Stimulated activated CD8-positive, alpha-beta memory T cell treated with anti-CD3 and anti-CD28 coated beads, Interleukin-15, amount 100 ng/mL, for 24 hours (primary cell): ENCODE results near the gene PPP1R12A.

Experiments
- DNase-seq: peaks from one replicate; pipeline ENCODE4 v3.0.0-alpha.2; 2020; ENCODE audit warnings: low read depth

The PPP1R12A gene

DNA sequence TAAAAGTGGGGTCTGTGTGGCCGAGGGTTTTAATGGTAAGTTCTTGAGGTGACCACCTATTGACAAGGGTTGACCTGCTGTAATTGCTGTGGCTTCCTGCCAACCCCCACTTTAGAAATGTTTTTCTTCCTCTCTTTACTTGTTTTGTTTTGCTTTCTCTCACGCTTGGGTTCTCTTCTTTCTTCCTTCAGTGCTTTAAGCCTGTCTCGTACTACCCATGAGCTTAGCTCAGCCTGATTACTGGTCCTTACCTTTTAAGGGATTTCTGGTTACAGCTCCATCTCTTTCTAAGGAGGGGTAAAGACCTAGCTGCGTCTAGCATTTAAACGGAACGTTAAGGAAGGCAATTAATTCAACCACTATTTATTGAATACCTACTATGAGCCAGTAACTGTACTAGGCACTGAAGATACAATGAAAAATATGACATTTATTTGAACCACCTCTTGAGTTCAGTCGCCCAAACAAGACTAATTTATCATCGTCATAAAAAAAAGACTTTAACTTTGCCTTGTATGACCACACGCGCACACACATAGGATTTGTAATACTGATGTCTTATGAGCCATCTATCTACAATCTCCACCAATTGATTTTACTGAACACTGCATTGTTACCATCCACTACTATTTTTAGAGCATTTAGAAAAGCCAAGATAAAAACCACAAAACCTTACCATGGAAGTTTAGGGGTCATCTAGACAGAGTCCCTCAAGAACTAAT lies 888 bp upstream of the PPP1R12A start:
- no peak for DNase-seq

DNA sequence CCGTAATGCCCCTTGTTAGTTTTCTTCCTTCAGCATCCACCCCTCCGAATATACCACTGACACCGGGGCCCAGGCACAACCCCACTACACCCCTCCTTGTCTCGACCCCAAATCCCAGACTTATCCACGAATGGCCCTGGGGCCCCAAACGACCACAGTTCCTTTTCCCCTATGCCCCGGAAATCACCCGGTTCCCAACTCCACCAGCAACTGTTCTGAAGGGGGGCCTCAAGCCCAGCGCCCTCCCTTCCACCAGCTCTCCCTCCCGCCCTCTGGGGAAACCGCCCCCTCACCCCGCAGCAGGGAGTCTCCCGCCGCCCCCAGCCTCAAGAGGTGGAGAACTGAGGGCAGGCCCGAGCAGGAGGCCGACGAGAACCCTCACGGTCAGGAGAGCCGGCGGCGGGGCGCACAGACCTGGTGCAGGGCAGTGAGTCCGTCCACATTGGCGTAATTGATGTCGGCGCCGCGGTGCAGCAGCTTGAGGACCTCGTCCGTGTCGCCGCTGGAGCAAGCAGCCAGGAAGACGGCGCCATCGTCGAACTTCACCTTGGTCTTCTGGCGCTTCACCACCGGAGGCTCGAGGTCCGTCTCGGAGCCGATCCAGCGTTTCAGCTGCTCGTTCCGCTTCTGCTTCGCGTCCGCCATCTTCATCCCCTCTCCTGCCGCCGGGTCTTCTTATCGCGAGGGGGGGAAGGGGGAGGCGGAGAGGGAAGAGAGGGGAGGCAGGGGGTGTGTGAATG lies 446 bp downstream of the PPP1R12A start:
- peak; percentile 19 for DNase-seq

DNA sequence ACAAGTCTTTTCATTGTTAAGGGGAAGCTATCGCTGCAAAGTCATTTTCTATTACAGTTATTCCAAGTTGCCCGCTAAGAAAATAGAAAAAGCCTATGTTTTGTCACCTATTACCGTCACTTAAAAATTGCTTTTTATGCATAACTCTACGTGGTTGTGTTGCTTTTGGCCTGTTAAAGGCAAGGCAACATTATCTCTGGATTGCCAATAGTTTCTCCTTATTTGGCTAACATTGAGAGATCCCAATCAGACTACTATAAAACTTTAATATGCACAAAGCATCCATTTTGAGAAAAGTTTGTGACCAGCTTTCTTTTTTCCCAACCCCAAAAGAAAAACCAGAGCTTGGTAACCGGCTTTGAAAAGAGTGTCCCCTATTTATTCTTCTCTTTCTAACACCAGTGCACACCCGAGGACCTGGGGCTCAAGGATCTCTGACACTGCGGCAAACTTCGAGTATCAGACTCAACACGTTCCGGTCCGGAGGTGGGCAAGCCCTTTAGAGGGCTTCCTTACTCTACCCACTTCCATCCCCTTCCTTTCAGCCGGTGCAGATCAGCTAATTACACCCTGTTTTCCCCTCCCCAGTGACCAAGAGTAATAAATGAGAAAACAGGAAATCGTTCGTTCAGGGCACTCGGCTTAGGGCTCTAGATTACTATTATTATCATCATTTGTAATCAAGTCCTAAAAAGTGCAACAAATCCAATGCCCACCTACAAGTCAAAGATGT lies 1.2 kb downstream of the PPP1R12A start:
- DNase-seq, result no peak

DNA sequence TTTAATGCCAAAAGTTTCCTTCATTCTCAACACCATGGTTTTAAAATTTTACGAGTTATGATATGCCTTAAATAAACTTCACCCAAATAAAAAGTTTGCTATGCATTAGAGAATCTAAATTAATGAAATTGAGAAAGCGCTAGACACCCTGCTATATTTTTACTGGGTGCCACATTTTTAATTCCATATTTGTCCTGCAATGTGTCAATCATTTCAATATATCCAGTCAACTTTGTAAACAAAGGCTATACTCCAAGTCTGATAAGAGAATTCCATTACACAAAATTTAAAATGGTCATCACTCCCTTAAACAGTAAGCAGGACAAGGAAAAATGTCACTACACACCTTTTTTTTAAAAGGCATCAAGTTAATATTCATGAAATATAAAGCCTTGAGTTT lies 1.9 kb downstream of the PPP1R12A start:
- no peak for DNase-seq

DNA sequence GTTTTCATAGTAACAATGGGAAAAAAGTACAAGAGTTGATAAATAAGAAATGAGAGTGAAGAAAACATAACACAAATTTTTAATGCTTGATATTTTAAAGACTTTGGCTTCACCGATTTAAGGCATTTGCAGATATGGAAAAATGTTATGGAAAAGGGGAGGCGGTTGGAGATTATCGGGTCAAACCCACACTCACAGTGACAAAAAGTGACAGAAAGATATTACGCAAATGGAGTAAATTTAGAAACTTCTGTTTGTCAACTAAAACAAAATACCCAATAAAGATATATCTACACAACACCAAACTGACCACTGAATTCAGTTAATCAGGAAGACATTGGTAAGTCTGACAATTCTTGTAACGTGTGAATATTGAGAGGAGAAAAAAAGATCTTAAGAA lies 2.5 kb downstream of the PPP1R12A start:
- DNase-seq, result no peak

DNA sequence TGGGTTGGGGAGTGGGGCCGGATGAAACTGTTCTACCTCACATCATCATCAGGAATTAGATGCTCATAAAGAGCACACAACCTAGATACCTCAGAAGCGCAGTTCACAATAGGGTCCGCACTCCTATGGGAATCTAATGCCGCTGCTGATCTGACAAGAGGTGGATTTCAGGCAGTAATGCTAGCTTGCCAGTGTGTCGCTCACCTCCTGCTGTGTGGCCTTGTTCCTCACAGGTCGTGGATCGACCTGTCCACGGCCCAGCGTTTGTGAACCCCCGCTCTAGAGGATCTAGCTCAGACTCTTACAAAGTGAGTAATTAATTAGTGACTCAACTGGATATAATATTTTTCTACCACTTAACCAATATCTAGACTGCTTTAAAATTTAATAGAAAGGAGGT lies 5.8 kb downstream of the PPP1R12A start:
- no peak for DNase-seq

DNA sequence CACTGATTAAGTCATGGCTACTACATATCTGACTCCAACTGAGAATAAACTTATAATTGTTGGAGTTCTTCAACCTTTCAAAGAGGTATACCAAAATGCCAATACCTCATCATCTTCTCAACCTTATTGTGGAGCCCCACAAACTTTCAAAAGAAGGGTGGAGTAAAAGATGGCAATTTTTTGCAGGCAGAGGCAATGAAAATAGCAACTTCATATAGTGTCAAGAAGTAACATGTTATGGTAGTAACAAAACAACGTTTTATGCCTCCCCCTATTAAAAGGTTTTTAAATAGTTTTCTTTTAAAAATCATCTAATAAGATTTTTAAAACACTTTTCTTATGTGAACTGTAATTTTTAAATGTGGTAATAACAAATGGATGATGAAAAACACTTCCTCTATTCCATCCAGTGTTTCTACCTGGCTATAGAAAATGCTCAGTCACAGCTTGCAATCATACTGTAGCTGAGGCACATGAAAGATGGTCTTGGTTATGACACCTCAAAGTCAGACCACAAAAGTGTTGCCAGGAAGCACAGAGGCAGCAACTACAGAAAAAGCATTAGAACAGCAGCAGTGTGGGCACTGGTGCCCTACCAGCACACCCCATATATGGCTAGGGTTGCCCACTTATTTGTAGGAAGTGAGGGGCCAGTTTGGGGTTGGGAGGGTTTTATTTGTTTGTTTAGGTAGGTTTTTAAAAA lies 7.0 kb downstream of the PPP1R12A start:
- no peak for DNase-seq

DNA sequence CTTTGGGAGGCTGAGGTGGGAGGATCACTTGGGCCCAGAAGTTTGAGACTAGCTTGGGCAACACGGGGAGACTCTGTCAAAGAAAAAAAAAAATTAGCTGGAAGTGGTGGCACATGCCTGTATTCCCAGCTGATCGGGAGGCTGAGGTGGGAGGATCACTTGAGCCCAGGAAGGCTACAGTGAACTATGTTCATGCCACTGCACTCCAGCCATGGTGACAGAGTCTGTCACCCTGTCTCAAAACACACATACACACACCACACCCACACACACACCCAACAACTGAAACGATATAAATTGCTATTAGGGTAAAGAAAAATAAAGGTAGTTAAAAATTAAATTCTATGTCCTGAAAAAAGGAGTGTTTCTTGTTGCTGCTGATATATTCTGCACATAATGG lies 7.9 kb downstream of the PPP1R12A start:
- no peak for DNase-seq

DNA sequence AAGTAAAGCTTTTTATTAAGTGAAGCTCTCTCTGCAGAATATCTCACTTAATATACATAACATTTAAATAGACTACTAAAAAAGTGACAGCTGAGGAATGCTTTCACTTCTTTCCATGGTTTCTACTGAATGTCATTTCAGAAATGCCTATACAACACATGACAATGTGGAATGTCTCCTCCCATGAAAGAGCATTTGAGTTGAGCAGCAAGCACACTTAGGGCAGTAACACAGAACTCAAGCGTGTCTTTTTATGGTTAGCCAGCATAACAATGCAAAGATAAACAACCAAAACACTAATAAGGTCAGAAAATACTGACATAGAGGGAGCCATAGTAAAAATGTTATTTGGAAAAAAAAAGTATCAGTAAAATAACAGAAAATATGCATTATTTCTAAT lies 9.4 kb downstream of the PPP1R12A start:
- DNase-seq, result no peak

DNA sequence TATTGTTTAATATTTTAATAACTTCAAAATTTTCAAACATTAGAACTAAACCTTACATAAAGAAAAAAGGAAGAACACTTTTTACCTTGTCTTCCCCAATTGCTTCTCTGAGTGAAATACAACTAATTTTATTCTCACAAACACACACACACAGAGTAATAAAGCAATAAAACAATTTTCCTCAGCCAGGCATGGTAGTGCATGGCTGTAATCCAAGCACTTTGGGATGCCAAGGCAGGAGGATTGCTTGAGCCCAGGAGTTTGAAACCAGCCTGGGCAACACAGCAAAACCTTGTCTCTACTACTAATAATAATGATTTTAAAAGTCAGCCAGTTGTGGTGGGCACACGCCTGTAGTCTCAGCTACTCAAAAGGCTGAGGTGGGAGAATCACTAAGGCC lies 13.1 kb downstream of the PPP1R12A start:
- DNase-seq, result no peak

DNA sequence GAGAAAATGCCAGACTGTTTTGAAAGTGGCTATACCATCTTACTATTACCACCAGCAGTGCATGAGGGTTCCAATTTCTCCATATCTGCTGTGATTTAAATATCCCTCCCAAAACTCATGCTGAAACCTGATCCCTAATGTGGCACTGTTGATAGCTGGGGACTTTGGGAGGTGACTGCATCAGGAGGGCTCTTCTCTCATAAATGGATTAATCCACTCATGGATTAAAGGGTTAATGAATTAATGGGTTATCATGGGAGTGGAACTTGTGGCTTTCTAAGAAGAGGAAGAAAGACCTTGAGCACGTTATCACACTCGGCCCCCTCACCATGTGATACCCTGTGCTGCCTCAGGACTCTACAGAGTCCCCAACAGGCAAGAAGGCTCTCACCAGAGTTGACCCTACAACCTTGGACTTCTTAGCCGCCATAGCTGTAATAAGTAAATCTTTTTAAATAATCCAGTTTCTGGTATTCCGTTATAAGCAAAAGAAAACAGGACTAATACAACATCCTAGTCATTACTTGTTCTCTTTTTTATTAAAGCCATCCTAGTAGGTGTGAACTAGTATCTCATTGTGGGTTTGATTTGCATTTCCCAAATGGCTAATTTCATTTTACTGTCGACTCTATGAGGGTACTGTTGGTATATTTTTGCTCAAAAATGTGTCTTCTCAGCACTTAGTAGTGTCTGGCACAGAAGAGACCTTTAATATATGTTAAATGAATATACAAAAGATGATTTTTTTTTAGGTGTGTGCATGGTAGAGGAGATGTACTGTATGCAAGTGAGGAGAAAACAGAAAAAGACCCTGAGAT lies 14.3 kb downstream of the PPP1R12A start:
- no peak for DNase-seq

DNA sequence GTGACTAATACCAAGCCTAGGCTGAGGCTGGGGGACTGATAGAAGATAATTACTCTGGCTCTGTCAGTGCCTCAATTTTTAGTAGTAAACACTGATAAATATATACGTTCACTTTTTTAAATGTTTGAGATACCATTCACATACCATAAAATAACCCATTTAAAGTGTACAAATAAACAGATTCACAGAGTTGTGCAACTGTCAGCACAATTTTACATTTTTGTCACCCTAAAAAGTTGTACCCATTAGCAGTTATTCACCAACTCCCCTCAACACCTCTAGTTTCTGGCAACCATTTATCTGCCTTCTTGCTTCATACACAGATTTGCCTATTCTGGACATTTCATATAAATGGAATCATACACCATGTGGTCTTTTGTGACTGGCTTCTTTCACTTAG lies 15.1 kb downstream of the PPP1R12A start:
- DNase-seq, result no peak

DNA sequence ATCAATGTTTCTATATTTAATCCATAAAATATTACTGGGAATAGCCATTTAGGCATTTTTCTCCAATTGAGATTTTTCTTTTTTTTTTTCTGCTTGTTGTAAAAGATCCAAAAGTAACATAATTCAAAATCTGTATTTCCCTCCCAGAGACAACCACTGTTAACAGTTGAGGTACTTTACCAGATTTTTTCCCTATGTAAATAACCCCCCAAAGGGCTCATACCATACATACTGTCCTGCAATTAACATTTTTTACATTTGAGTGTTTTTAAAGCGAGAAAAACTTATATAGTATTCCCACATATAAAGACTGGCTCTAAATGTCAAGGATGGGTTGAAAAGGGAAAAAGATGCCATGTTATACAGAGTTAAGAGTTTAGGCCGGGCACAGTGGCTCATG lies 18.1 kb downstream of the PPP1R12A start:
- DNase-seq, result no peak

DNA sequence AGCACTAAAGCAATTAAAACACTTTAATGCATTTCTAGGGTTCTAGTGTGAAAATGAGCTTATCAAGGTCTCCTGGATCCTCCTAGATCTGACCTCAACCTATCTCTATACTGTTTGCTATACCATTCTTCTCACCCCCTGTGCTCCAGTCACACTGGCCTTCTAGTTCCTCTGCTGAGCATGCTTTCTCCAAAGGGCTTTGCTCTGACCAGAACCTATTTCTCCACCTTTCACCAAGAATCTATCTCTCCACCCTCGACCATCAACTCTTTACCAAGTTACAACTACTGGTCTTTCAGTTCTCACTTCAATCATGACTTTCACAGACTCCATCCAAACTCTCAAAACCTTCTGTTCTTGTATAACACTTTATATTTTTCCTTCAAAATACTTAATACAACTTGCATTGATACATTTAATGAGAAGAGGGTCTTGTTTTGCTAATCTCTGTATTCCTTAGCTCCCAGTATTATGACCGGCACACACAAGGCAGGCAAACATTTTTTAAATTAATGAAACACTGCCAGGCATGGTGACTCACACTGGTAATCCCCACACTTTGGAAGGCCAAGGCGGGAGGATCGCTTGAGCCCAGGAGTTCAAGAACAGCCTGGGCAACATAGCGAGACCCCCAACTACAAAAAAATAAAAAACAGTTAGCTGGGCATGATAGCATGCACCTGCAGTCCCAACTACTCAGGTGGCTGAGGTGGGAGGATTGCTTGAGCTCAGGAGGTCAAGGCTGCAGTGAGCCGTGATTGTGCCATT lies 22.8 kb downstream of the PPP1R12A start:
- DNase-seq, result no peak

DNA sequence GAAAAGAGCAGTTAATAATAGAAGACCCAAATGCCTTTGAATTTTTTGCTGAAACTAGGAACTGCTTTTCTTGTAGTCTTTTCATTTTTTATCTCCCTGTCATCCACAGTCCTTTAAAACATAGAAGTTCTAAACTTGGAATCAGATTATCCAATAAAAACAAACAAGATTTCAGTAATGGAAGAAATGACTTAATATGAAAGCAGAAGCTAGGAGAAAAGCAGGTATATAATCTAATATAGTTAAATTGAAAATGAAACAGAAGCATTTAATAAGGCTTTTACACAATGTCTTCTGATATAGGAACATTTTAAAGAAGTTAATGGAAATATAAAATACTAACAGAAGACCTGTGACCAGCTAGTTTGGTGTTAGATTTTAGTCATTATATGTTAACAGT lies 26.5 kb downstream of the PPP1R12A start:
- no peak for DNase-seq

DNA sequence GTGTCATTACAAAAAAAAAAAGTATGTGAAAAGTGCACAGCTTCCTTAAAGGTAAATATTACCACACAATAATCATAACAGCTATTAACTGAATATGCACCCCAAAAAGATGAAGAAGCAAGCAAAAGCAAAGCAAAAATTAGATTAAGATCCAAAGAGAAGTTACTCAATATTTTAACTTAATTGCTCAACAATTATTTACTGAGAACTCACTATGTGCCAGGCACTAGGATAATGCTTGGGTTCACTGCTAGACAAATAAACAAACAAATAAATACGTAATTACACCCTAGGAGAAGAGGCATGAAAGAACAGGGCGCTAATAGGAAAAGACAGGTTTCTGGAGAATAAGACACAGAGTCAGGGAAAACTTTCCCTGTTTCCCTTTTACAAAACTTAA lies 33.4 kb downstream of the PPP1R12A start:
- DNase-seq, result no peak

DNA sequence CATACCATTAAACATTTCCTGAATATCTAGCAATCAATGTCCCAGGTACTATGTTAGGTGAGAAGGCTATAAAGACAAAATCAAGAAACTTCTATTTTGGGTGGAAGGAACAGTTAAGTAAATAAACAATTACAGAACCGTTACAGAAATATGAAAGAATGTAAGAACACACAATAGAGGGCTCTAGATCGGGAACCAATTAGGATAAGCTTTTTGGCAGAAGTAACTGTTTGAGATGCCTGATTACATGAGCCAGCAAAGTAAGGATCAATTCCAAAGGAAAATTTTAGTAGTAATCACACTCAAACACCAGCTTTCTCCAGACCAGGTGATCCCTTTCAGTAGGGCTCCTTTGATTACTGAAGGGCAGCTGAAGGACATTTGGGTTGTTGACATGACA lies 33.9 kb downstream of the PPP1R12A start:
- DNase-seq, result no peak

DNA sequence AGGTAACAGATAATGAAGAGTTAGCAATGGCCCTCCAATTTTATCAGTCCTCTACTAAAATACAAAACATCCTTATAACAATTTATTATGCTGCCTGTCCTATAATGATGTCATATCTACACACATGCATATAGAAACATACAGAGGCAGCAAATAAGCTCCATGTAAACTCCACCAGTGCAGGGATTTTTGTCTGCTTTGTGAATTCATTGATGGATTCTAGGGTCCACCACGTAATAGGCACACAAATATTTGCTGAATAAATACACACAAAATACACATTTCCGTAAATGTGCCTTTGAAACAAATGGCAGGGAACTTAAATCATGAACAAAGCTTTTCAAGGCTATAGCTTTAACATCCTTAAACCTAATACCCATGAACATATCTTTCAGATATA lies 34.7 kb downstream of the PPP1R12A start:
- DNase-seq, result no peak

DNA sequence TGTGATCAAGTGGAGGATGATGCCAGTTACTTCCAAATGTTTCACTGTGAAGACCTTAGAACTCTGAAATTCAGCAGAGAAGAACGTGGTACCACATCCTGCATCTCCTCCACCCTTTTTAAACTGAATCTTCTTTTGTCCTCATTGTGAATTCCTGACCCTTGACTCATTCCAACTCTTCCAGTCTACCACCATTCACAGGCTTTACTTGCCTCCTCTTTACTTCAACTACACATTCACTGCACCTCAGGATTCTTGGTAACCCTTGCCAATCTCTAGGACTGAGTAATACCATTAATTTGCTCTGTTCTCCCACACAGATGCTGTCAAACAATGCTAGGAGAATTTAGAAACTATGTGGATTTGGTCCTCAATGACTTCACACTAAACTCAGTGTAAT lies 37.3 kb downstream of the PPP1R12A start:
- DNase-seq, result no peak

DNA sequence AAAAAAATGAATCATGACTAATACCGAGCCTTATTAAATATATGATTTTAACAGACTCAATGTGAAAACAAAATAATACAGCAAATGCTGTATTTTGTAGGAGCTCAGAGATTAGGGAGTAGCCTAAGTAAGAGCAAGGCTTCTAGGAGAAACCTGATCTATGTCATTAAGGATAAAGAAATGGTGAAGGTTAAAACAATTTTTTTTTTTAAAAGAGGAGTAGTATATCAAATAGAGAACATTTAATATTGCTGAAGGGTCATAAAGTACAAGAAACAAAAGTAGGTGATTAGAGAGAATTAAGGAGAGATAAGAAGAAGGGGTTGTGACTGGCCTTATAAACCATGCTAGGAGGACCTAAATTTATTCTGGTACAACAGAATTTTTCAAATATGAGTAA lies 39.1 kb downstream of the PPP1R12A start:
- DNase-seq, result no peak

DNA sequence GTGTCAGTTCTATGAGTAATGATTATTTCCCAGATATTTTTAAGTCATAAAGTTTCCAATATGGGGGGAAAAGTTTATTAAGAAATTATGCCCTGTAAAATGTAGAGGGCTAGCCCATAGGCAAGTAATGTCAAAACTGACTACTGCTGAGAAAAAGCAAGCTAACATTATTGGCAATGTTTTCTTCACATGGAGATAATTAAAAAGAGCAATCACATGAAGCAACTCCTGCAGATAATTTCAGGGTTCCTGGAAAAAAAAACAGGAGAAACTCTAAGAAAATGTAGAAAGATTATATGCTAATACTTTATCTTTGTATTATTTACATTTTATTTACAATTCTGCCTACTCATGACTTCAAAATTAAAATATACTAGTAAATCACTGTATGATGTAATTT lies 39.8 kb downstream of the PPP1R12A start:
- no peak for DNase-seq
